ENCODE data around the gene OR6S1. TPM values are rescaled to one million over a fixed set of nuclear protein-coding genes. Genes with fewer than 3 reads are reported as not detected.
"Not testable (repeated sequence)": the region's sequence is repeated elsewhere in the genome, so short reads cannot be mapped to it uniquely, and the experiment has no call there.

Gene OR6S1
- total RNA-seq, 1 donor from 2014 or later = not detected

DNA sequence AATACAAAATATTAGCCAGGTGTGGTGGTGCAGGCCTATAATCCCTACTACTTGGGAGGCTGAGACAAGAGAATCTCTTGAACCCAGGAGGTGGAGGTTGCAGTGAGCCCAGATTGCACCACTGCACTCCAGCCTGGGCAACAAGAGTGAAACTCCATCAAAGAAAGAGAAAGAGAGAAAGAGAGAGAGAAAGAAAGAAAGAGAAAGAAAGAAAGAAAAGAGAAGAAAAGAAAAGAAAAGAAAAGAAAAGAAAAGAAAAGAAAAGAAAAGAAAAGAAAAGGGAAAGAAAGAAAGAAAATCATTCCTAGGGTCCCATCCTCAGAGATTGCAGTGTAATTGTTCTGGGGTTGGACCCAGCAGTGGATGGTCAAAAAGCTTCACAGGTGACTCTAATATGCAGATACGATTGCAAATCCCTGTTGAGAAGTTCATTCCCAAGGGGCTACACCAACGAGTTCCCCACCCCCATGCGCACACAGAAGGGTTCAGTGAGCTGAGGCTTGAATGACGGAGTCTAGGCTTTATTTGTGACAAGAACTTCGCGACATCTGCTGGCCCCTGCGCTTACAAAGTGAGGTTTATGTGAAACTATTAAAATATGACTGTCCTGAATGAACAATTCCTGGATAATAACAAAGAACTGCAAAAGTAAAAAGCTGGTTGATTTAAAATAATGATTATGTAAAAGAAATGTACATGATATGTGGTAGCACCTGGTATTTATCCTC lies 32.9 kb downstream of the OR6S1 start:
- Mint-ChIP-seq H3K36me3 (ENCODE audit: low read depth) (no peaks in the 10 kb centered on the region), H3K27ac (no peak overlapping the region), H3K27me3 (ENCODE audit: low read depth) (no peaks in the 10 kb centered on the region), H3K9me3 (no peaks in the 10 kb centered on the region), H3K4me1 (ENCODE audit: low read depth) (peaks cover 4% of the 10 kb centered on the region), H3K4me3 (ENCODE audit: low read depth) (peak overlapping the region; percentile 43)
- intact Hi-C loops (cut with micrococcal nuclease) = loop anchor here (1.0 to 2.0 kb wide), 4 partner anchors 77 to 281 kb away; partner anchors contain the start of gene PNP
- no peak for DNase-seq (ENCODE audit: low spot score)

DNA sequence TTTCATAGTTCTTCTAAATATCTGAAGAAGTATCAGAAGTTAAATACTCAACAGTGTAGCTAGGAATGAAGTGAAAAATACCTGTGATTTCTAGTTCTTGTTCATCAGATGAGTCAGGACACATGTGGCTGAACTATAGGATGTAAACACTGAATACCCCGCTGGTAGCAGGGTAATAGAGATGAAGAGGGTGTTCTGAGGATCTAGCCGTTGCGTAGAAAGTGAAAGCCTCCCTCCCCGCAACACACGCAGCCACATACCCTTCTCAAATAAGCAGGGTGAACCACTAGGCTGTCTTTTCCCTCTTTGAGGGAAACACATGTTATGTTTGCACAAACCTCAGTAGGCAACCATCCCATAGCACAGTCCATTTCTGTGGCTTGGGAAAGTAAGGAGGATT lies 33.9 kb downstream of the OR6S1 start:
- no peak for DNase-seq (ENCODE audit: low spot score)
- intact Hi-C loops (cut with micrococcal nuclease) = loop anchor here (2.0 kb wide), 1 partner anchor 139 kb away; the partner anchor contains the start of gene PNP

DNA sequence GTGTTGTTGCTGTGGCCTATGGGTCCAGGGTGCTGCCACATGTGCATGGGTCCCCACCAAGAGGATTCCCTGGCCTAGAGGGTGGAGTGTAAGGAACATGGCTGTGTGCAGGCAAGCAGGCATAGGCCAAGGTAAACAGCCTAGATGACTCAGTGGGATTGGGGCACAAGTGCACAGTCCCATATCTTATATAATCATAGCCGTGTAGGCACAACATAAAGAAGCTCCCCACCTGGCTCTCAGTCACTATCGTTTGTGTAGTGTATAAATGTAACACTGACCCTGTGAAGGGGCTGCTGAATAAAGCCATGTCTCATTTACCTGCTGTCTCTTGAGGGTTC lies 34.6 kb downstream of the OR6S1 start:
- Mint-ChIP-seq H3K9me3 (no peaks in the 10 kb centered on the region), H3K27ac (no peak overlapping the region), H3K4me3 (ENCODE audit: low read depth) (no peak overlapping the region), H3K4me1 (ENCODE audit: low read depth) (peaks cover 4% of the 10 kb centered on the region), H3K36me3 (ENCODE audit: low read depth) (no peaks in the 10 kb centered on the region), H3K27me3 (ENCODE audit: low read depth) (no peaks in the 10 kb centered on the region)
- intact Hi-C loops (cut with micrococcal nuclease) = no loop called here
- no peak for DNase-seq (ENCODE audit: low spot score)

More for the DNA sequence above, 33.9 kb downstream of the OR6S1 start:
- Mint-ChIP-seq H3K4me1 (ENCODE audit: low read depth) (peaks cover 4% of the 10 kb centered on the region), H3K4me3 (ENCODE audit: low read depth) (no peak overlapping the region), H3K9me3 (no peaks in the 10 kb centered on the region), H3K27me3 (ENCODE audit: low read depth) (no peaks in the 10 kb centered on the region), H3K27ac (no peak overlapping the region), H3K36me3 (ENCODE audit: low read depth) (no peaks in the 10 kb centered on the region)

DNA sequence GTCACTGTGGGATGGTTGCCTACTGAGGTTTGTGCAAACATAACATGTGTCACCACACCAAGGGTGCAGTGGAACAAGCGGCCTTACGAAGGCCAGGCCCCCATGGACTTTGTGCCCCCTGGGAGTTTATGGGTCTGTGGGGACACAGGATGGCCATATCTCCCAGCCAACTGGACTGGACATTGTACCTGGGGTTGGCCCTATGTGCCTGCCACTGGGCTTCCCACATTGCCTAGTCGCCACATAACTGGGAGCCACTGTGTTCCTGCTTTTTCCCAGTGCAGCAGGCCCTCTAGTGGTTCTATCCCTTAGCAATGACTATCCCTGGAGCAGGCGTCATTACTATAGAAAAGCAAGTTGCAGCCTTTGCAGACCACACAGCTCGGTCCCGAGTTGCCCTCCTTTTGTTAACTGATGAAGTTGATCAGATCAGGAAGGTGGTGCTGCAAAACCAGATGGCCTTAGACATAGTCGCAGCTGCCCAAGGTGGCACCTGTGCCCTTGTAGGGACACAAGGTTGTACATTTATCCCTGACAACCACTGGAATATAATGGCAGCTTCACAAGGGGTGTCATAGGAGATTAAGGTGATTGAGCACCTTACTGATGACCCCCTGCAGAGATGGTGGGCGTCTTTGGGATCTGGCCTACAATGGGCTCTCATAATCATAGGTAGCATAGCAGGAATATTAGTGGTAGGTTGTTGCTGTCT lies 35.1 kb downstream of the OR6S1 start:
- no peaks in the 10 kb centered on the region for H3K27me3 Mint-ChIP-seq (ENCODE audit: low read depth)
- intact Hi-C loops (cut with micrococcal nuclease) = no loop called here
- H3K36me3 Mint-ChIP-seq (ENCODE audit: low read depth) = no peaks in the 10 kb centered on the region
- H3K4me1 Mint-ChIP-seq (ENCODE audit: low read depth) = peaks cover 4% of the 10 kb centered on the region
- H3K4me3 Mint-ChIP-seq (ENCODE audit: low read depth) = no peak overlapping the region
- no peaks in the 10 kb centered on the region for H3K9me3 Mint-ChIP-seq
- no peak overlapping the region for H3K27ac Mint-ChIP-seq
- DNase-seq (ENCODE audit: low spot score) = no peak

DNA sequence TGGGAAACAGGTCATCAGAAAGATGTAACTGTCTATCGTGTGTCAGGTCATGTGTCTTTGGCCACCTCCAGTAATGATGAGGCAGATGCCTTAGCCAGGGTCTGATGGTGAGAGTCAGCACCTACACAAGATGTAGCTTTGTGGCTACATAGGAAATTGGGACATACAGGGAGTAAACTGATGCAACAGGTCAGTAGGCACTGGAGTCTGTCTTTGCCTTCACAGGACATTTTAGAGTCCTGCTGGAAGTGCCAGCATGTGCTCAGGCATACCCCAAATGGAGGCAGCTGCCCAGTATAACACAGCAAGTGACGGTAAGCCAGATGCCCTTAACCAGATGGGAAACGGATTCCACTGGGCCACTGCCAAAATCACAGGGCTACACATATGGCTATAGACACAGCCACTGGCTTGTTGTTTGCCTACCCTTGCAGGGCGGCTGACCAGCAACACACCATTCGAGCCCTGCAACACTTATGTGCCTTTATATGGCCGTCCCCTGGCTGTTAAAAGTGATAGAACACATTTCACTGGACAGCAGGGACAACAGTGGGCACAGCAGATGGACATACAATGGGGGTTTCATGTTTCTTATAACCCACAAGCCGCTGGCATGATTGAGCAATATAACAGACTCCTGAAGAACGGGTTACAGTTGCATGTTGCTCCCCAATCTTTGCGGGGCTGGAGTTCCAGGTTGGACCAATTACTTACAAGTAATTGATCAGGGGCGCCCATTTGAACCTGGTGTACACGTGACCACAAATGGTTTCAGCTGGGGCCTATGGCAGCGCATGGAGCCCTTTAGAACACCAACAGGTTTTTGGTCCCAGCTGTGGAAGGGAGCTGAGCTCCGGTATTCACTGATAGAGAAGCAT lies 37.4 kb downstream of the OR6S1 start:
- H3K27ac Mint-ChIP-seq = no peak overlapping the region
- DNase-seq (ENCODE audit: low spot score) = no peak
- intact Hi-C loops (cut with micrococcal nuclease) = no loop called here
- no peaks in the 10 kb centered on the region for H3K27me3 Mint-ChIP-seq (ENCODE audit: low read depth)
- peaks cover 4% of the 10 kb centered on the region for H3K4me1 Mint-ChIP-seq (ENCODE audit: low read depth)
- H3K36me3 Mint-ChIP-seq (ENCODE audit: low read depth) = no peaks in the 10 kb centered on the region
- H3K4me3 Mint-ChIP-seq (ENCODE audit: low read depth) = no peak overlapping the region
- H3K9me3 Mint-ChIP-seq = no peaks in the 10 kb centered on the region

DNA sequence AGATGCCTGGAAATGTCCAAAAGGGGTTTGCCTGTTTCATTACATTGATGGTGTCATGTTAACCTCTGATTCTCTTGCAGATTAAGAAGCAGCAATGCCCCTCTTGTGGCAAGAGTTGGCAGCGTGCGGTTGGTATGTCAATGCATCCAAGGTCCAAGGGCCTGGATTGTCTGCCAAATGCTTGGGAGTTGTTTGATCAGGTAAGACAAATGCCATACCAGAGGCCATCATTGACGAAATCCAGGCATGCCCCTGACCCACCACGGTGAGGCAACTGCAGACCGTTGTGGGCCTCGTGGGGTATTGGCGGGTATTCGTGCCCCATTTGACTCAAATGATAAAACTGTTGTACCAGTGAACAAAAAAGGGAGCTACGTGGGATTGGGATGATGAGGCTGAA lies 38.9 kb downstream of the OR6S1 start:
- no peak for DNase-seq (ENCODE audit: low spot score)
- intact Hi-C loops (cut with micrococcal nuclease) = no loop called here
- Mint-ChIP-seq H3K27me3 (ENCODE audit: low read depth) (no peaks in the 10 kb centered on the region), H3K36me3 (ENCODE audit: low read depth) (no peaks in the 10 kb centered on the region), H3K27ac (no peak overlapping the region), H3K4me1 (ENCODE audit: low read depth) (no peaks in the 10 kb centered on the region), H3K4me3 (ENCODE audit: low read depth) (no peak overlapping the region), H3K9me3 (no peaks in the 10 kb centered on the region)

DNA sequence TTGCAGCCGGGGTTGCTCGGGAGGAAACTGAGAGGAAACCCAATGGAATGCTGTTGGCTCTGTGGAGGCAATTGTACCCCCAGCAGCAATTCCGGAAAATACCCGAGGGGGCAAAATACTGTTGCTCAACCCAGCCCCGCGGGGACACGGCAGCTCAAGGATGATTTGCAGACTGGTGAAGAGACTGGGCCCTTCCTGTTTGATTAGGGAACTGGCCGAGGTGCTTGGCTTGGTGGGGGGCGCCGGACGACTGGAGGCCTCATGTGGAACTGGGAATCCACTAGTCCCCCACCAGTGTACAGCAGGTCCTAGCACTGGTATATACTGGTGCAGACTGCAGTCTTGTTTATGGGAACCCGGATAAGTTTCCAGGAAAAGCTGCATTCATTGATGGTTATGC lies 40.0 kb downstream of the OR6S1 start:
- Mint-ChIP-seq H3K36me3 (ENCODE audit: low read depth) (no peaks in the 10 kb centered on the region), H3K4me1 (ENCODE audit: low read depth) (no peaks in the 10 kb centered on the region), H3K4me3 (ENCODE audit: low read depth) (no peak overlapping the region), H3K9me3 (no peaks in the 10 kb centered on the region), H3K27me3 (ENCODE audit: low read depth) (no peaks in the 10 kb centered on the region), H3K27ac (no peak overlapping the region)
- no peak for DNase-seq (ENCODE audit: low spot score)
- intact Hi-C loops (cut with micrococcal nuclease) = no loop called here

DNA sequence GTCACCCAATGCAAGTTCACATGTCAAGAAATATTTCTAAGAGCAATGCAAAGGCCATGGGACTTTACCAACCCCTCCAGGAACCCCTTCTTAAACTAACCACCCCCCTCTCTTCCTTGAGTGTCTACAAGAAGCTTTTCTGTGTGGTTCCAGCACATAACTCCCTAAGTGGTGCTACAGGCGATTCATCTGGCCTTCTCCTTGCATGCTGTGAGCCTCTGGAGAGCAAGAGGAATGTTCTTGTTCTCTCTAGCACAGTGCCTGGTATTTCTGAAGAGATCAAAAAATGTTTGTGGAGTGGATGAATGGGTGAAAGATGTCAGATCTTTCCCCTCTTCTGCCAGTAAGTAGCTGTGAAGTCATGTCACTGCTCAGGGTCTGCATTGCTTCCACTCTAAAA lies 44.4 kb downstream of the OR6S1 start:
- peaks cover 5% of the 10 kb centered on the region for H3K27me3 Mint-ChIP-seq (ENCODE audit: low read depth)
- H3K27ac Mint-ChIP-seq = no peak overlapping the region
- intact Hi-C loops (cut with micrococcal nuclease) = no loop called here
- peaks cover 4% of the 10 kb centered on the region for H3K4me1 Mint-ChIP-seq (ENCODE audit: low read depth)
- H3K4me3 Mint-ChIP-seq (ENCODE audit: low read depth) = no peak overlapping the region
- no peak for DNase-seq (ENCODE audit: low spot score)
- no peaks in the 10 kb centered on the region for H3K9me3 Mint-ChIP-seq
- no peaks in the 10 kb centered on the region for H3K36me3 Mint-ChIP-seq (ENCODE audit: low read depth)

DNA sequence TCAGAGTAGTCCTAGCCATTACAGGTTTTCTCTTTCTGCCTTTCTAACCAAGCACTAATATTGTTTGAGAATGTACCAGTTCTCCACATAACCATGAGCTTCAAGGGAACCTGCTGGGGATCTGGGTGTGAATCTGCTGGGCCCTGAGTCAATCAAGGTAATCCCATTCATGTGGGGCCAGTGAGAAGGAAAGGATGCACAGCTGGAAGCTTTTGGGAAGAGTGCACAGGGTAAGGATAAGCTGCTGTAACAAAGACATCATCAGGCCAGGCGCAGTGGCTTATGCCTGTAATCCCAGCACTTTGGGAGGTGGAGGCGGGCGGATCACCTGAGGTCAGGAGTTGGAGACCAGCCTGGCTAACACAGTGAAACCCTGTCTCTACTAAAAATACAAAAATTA lies 45.8 kb downstream of the OR6S1 start:
- H3K36me3 Mint-ChIP-seq (ENCODE audit: low read depth); H3K9me3 Mint-ChIP-seq; H3K4me1 Mint-ChIP-seq (ENCODE audit: low read depth); H3K4me3 Mint-ChIP-seq (ENCODE audit: low read depth); intact Hi-C loops (cut with micrococcal nuclease); H3K27ac Mint-ChIP-seq; DNase-seq (ENCODE audit: low spot score): not testable (repeated sequence)
- peaks cover 17% of the 10 kb centered on the region for H3K27me3 Mint-ChIP-seq (ENCODE audit: low read depth)

DNA sequence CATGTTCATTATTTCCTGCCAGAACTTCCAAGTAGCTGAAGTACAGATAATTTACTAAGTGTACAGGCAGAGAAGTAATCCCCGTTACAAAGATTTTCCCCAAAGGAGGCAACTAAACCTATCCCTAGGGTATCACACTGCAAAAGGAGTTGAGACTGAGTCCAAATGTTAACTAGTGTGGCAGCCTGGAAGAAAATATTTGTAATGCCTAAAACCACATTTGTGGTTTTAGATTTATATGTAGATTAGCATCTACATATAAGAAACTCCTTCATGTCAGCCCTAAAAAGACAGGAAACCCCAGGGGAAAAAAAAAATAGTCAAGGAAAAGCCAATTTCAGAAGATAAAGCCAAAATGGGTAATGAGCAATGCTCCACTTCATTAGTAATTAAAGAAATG lies 48.9 kb downstream of the OR6S1 start:
- H3K27me3 Mint-ChIP-seq (ENCODE audit: low read depth) = peaks cover 21% of the 10 kb centered on the region
- peaks cover 7% of the 10 kb centered on the region for H3K4me1 Mint-ChIP-seq (ENCODE audit: low read depth)
- H3K9me3 Mint-ChIP-seq = no peaks in the 10 kb centered on the region
- H3K4me3 Mint-ChIP-seq (ENCODE audit: low read depth) = no peak overlapping the region
- intact Hi-C loops (cut with micrococcal nuclease) = no loop called here
- no peak for DNase-seq (ENCODE audit: low spot score)
- no peaks in the 10 kb centered on the region for H3K36me3 Mint-ChIP-seq (ENCODE audit: low read depth)
- no peak overlapping the region for H3K27ac Mint-ChIP-seq

DNA sequence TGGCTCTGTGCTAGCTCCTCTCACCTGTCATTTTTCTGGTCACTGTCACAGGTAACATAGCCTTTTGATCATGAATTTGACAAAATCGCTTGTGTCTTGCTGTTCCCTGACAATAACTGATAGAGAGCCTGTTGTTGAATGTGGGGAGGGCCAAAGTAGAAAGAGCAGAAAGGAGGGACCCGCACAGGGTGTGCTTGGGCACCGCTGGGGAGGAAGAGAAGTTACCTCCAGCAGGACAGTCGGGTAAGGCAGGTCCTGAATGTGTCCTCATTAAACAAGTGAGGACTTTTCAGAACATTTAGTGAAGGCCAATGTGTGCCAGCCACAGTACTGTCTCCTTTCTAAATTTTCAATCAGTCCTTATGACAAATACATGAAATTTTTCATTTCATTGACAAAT lies 50.3 kb downstream of the OR6S1 start, which contains the start of gene RNASE12:
Gene RNASE12 (minus strand): TSS at position 142 of the 400 bp plus-strand sequence. CDS start 653 bp downstream, outside the sequence.
- H3K27me3 Mint-ChIP-seq (ENCODE audit: low read depth) = peaks cover 21% of the 10 kb centered on the region
- no peak within 1 kb of the TSS for H3K4me3 Mint-ChIP-seq (ENCODE audit: low read depth)
- H3K9me3 Mint-ChIP-seq = no peaks in the 10 kb centered on the region
- H3K4me1 Mint-ChIP-seq (ENCODE audit: low read depth) = peaks cover 11% of the 10 kb centered on the region
- intact Hi-C loops (cut with micrococcal nuclease) = no loop called here
- H3K36me3 Mint-ChIP-seq (ENCODE audit: low read depth) = no peaks in the 10 kb centered on the region
- DNase-seq (ENCODE audit: low spot score) = no peak
- no peak within 1 kb of the TSS for H3K27ac Mint-ChIP-seq

Measured in activated T-helper 2 cell treated with anti-CD3 and anti-CD28 coated beads, Interferon-gamma antibody, Interleukin-2, Interleukin-4, amounts not matched to agents 10 μg/mL and 5 μg/mL and 100 μg/mL, durations not matched to agents 14 hours and 24 hours and 36 hours (primary cell).